ENCODE results near the gene P2RX2. TPM values are rescaled to one million over a fixed set of nuclear protein-coding genes. Genes with fewer than 3 reads are reported as not detected.

The P2RX2 gene
- total and polyA plus RNA-seq, 2 experiments from 2014 or later: 1.1 to 1.7 TPM

DNA sequence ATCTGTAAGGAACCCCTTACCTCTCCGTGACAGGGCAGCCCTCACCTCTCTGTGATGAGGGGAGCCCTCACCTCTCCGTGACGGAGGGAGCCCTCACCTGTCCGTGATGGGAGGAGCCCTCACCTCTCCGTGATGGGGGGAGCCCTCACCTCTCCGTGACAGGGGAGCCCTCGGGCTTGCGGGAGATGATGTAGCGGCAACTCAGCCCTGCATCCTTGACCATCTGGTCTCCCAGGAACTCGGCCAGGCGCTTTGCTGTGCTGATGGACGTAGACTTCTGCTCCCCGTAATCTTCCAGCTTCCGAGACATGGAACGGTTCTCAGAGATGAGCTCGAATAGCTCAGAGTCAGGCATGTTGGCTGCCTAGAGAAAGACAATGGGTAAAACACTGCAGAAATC lies 40.6 kb downstream of the P2RX2 start (continued):
- TF ChIP-seq POLR2AphosphoS5 (IDR thresholded peaks at IDR 0.05; ENCODE audit: low read depth): no peak
- TF ChIP-seq EZH2phosphoT487 (IDR thresholded peaks at IDR 0.05; ENCODE audit: unreplicated experiment): no peak
- TF ChIP-seq, protein P1, sequence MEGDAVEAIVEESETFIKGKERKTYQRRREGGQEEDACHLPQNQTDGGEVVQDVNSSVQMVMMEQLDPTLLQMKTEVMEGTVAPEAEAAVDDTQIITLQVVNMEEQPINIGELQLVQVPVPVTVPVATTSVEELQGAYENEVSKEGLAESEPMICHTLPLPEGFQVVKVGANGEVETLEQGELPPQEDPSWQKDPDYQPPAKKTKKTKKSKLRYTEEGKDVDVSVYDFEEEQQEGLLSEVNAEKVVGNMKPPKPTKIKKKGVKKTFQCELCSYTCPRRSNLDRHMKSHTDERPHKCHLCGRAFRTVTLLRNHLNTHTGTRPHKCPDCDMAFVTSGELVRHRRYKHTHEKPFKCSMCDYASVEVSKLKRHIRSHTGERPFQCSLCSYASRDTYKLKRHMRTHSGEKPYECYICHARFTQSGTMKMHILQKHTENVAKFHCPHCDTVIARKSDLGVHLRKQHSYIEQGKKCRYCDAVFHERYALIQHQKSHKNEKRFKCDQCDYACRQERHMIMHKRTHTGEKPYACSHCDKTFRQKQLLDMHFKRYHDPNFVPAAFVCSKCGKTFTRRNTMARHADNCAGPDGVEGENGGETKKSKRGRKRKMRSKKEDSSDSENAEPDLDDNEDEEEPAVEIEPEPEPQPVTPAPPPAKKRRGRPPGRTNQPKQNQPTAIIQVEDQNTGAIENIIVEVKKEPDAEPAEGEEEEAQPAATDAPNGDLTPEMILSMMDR (conservative IDR thresholded peaks at IDR 0.05; ENCODE audit: low read depth in 2 of 2): no peak
- TF ChIP-seq, protein P2, sequence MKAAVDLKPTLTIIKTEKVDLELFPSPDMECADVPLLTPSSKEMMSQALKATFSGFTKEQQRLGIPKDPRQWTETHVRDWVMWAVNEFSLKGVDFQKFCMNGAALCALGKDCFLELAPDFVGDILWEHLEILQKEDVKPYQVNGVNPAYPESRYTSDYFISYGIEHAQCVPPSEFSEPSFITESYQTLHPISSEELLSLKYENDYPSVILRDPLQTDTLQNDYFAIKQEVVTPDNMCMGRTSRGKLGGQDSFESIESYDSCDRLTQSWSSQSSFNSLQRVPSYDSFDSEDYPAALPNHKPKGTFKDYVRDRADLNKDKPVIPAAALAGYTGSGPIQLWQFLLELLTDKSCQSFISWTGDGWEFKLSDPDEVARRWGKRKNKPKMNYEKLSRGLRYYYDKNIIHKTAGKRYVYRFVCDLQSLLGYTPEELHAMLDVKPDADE (IDR thresholded peaks at IDR 0.05): no peak
- TF ChIP-seq JUNB (IDR thresholded peaks at IDR 0.05; ENCODE audit: unreplicated experiment): no peak
- TF ChIP-seq NANOG (IDR thresholded peaks at IDR 0.05; ENCODE audit: borderline replicate concordance): no peak

DNA sequence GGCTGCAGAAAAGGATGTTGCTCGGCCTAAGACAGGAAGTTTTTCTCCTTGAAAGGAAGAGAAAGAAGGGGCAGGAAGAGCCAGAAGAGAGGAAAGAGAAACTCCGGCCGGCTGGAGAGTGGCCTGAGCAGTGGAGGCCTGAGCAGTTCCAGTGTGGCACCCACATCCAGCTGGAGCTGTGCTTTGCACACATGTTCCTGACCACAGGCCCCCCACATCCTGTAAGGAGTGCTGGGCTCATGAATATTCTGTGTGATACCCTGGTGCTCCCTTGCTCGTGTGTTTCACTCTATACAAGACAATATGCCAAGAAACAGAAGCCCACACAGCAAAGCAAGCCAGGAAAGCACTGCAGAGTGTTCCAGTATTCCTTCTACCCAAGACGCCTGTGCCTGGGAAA lies 41.5 kb downstream of the P2RX2 start:
- Mint-ChIP-seq H3K27ac (no peak overlapping the region; the same call in 1 of the 2 replicates), H3K9me3 (no peaks in the 10 kb centered on the region), H3K4me3 (no peak overlapping the region), H3K4me1 (no peaks in the 10 kb centered on the region), H3K27me3 (ENCODE audit: insufficient read depth, low read depth, poor library complexity) (peaks cover 2% of the 10 kb centered on the region), H3K36me3 (ENCODE audit: low read depth) (peaks cover 92% of the 10 kb centered on the region)
- H4K20me1 ChIP-seq (replicated peaks; ENCODE audit: insufficient read depth): peaks cover 6% of the 10 kb centered on the region
- no peaks in the 10 kb centered on the region for H3K79me2 ChIP-seq (replicated peaks; ENCODE audit: insufficient read depth)
- no peaks in the 10 kb centered on the region for H3K4me1 ChIP-seq (ENCODE audit: insufficient read depth)
- peaks cover 66% of the 10 kb centered on the region for H3K36me3 ChIP-seq (ENCODE audit: insufficient read depth)
- H3K27ac ChIP-seq (ENCODE audit: low read depth): no peak overlapping the region
- no peaks in the 10 kb centered on the region for H3K9me2 ChIP-seq (ENCODE audit: insufficient read depth)
- DNase-seq (ENCODE audit: low spot score) (no peak), ATAC-seq (no peak)
- H3K4me2 ChIP-seq: no peak overlapping the region
- 0 out of 2 replicates have a peak, but pooled peaks cover 12% of the 10 kb centered on the region for H3F3A ChIP-seq (replicated peaks; ENCODE audit: low read depth)
- H3K4me3 ChIP-seq: no peak overlapping the region
- no peak overlapping the region for H2AFZ ChIP-seq
- H3K27me3 ChIP-seq (ENCODE audit: insufficient read depth): no peaks in the 10 kb centered on the region
- no peak for TF ChIP-seq EZH2phosphoT487 (IDR thresholded peaks at IDR 0.05; ENCODE audit: unreplicated experiment)
- TF ChIP-seq CREB1 (CRISPR knock-in tag; IDR thresholded peaks at IDR 0.05; ENCODE audit: low read depth): no peak
- TF ChIP-seq, protein P1 (conservative IDR thresholded peaks at IDR 0.05; ENCODE audit: low read depth in 2 of 2): no peak
- no peak for TF ChIP-seq EZH2 (IDR thresholded peaks at IDR 0.05; ENCODE audit: low read depth, unreplicated experiment)
- TF ChIP-seq STAT1 (IDR thresholded peaks at IDR 0.05; ENCODE audit: unreplicated experiment): no peak
- no peak for TF ChIP-seq POLR2AphosphoS5 (IDR thresholded peaks at IDR 0.05; ENCODE audit: low read depth)
- TF ChIP-seq, protein P3, sequence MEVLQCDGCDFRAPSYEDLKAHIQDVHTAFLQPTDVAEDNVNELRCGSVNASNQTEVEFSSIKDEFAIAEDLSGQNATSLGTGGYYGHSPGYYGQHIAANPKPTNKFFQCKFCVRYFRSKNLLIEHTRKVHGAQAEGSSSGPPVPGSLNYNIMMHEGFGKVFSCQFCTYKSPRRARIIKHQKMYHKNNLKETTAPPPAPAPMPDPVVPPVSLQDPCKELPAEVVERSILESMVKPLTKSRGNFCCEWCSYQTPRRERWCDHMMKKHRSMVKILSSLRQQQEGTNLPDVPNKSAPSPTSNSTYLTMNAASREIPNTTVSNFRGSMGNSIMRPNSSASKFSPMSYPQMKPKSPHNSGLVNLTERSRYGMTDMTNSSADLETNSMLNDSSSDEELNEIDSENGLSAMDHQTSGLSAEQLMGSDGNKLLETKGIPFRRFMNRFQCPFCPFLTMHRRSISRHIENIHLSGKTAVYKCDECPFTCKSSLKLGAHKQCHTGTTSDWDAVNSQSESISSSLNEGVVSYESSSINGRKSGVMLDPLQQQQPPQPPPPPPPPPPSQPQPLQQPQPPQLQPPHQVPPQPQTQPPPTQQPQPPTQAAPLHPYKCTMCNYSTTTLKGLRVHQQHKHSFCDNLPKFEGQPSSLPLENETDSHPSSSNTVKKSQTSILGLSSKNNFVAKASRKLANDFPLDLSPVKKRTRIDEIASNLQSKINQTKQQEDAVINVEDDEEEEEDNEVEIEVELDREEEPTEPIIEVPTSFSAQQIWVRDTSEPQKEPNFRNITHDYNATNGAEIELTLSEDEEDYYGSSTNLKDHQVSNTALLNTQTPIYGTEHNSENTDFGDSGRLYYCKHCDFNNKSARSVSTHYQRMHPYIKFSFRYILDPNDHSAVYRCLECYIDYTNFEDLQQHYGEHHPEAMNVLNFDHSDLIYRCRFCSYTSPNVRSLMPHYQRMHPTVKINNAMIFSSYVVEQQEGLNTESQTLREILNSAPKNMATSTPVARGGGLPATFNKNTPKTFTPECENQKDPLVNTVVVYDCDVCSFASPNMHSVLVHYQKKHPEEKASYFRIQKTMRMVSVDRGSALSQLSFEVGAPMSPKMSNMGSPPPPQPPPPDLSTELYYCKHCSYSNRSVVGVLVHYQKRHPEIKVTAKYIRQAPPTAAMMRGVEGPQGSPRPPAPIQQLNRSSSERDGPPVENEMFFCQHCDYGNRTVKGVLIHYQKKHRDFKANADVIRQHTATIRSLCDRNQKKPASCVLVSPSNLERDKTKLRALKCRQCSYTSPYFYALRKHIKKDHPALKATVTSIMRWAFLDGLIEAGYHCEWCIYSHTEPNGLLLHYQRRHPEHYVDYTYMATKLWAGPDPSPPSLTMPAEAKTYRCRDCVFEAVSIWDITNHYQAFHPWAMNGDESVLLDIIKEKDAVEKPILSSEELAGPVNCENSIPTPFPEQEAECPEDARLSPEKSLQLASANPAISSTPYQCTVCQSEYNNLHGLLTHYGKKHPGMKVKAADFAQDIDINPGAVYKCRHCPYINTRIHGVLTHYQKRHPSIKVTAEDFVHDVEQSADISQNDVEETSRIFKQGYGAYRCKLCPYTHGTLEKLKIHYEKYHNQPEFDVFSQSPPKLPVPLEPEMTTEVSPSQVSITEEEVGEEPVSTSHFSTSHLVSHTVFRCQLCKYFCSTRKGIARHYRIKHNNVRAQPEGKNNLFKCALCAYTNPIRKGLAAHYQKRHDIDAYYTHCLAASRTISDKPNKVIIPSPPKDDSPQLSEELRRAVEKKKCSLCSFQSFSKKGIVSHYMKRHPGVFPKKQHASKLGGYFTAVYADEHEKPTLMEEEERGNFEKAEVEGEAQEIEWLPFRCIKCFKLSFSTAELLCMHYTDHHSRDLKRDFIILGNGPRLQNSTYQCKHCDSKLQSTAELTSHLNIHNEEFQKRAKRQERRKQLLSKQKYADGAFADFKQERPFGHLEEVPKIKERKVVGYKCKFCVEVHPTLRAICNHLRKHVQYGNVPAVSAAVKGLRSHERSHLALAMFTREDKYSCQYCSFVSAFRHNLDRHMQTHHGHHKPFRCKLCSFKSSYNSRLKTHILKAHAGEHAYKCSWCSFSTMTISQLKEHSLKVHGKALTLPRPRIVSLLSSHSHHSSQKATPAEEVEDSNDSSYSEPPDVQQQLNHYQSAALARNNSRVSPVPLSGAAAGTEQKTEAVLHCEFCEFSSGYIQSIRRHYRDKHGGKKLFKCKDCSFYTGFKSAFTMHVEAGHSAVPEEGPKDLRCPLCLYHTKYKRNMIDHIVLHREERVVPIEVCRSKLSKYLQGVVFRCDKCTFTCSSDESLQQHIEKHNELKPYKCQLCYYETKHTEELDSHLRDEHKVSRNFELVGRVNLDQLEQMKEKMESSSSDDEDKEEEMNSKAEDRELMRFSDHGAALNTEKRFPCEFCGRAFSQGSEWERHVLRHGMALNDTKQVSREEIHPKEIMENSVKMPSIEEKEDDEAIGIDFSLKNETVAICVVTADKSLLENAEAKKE (CRISPR knock-in tag; IDR thresholded peaks at IDR 0.05): no peak
- TF ChIP-seq NANOG (IDR thresholded peaks at IDR 0.05; ENCODE audit: borderline replicate concordance): no peak
- TF ChIP-seq, protein P2 (IDR thresholded peaks at IDR 0.05): no peak
- TF ChIP-seq ZNF331 (CRISPR knock-in tag; IDR thresholded peaks at IDR 0.05; ENCODE audit: low read depth): no peak
- TF ChIP-seq JUNB (IDR thresholded peaks at IDR 0.05; ENCODE audit: unreplicated experiment): no peak
- TF ChIP-seq ZNF114 (CRISPR knock-in tag; IDR thresholded peaks at IDR 0.05): no peak
